ENCODE results near the gene JCAD. TPM values are rescaled to one million over a fixed set of nuclear protein-coding genes. Genes with fewer than 3 reads are reported as not detected.

JCAD gene
- total and polyA plus RNA-seq, 2 experiments from 2014 or later = 0.78 to 2.1 TPM

- Histone ChIP-seq H3K9me2 (ENCODE audit: insufficient read depth) (0 out of 2 replicates have a peak, but pooled peaks cover 3% of the 10 kb centered on the region), H3K4me2 (no peak overlapping the region), H3K27ac (ENCODE audit: low read depth) (no peak overlapping the region), H3K4me1 (ENCODE audit: insufficient read depth) (no peaks in the 10 kb centered on the region; the same call in 1 of the 2 replicates), H3K27me3 (ENCODE audit: insufficient read depth) (no peaks in the 10 kb centered on the region), H2AFZ (no peak overlapping the region), H3K36me3 (ENCODE audit: insufficient read depth) (no peaks in the 10 kb centered on the region), H4K20me1 (replicated peaks; ENCODE audit: insufficient read depth) (no peaks in the 10 kb centered on the region), H3F3A (replicated peaks; ENCODE audit: low read depth) (no peaks in the 10 kb centered on the region), H3K4me3 (no peak overlapping the region), H3K79me2 (replicated peaks; ENCODE audit: insufficient read depth) (no peaks in the 10 kb centered on the region)
- Mint-ChIP-seq H3K4me1 (peaks cover 10% of the 10 kb centered on the region), H3K27ac (no peak overlapping the region), H3K4me3 (no peak overlapping the region), H3K27me3 (ENCODE audit: insufficient read depth, low read depth, poor library complexity) (peaks cover 4% of the 10 kb centered on the region), H3K9me3 (no peaks in the 10 kb centered on the region), H3K36me3 (ENCODE audit: low read depth) (no peaks in the 10 kb centered on the region; the same call in 2 of the 3 replicates)
- DNase-seq (ENCODE audit: low spot score) (no peak), ATAC-seq (no peak)
- TF ChIP-seq POLR2AphosphoS5 (IDR thresholded peaks at IDR 0.05; ENCODE audit: low read depth) (no peak), JUNB (IDR thresholded peaks at IDR 0.05; ENCODE audit: unreplicated experiment) (no peak), CREB1 (CRISPR knock-in tag; IDR thresholded peaks at IDR 0.05; ENCODE audit: low read depth) (no peak), EZH2 (IDR thresholded peaks at IDR 0.05; ENCODE audit: low read depth, unreplicated experiment) (no peak), ZNF114 (CRISPR knock-in tag; IDR thresholded peaks at IDR 0.05) (no peak), NANOG (IDR thresholded peaks at IDR 0.05; ENCODE audit: borderline replicate concordance) (no peak), ZNF331 (CRISPR knock-in tag; IDR thresholded peaks at IDR 0.05; ENCODE audit: low read depth) (no peak), CTCF (conservative IDR thresholded peaks at IDR 0.05; ENCODE audit: low read depth in 2 of 2) (no peak)
- TF ChIP-seq, protein P1, sequence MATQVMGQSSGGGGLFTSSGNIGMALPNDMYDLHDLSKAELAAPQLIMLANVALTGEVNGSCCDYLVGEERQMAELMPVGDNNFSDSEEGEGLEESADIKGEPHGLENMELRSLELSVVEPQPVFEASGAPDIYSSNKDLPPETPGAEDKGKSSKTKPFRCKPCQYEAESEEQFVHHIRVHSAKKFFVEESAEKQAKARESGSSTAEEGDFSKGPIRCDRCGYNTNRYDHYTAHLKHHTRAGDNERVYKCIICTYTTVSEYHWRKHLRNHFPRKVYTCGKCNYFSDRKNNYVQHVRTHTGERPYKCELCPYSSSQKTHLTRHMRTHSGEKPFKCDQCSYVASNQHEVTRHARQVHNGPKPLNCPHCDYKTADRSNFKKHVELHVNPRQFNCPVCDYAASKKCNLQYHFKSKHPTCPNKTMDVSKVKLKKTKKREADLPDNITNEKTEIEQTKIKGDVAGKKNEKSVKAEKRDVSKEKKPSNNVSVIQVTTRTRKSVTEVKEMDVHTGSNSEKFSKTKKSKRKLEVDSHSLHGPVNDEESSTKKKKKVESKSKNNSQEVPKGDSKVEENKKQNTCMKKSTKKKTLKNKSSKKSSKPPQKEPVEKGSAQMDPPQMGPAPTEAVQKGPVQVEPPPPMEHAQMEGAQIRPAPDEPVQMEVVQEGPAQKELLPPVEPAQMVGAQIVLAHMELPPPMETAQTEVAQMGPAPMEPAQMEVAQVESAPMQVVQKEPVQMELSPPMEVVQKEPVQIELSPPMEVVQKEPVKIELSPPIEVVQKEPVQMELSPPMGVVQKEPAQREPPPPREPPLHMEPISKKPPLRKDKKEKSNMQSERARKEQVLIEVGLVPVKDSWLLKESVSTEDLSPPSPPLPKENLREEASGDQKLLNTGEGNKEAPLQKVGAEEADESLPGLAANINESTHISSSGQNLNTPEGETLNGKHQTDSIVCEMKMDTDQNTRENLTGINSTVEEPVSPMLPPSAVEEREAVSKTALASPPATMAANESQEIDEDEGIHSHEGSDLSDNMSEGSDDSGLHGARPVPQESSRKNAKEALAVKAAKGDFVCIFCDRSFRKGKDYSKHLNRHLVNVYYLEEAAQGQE (IDR thresholded peaks at IDR 0.05; ENCODE audit: unreplicated experiment) = no peak
- TF ChIP-seq, protein P2, sequence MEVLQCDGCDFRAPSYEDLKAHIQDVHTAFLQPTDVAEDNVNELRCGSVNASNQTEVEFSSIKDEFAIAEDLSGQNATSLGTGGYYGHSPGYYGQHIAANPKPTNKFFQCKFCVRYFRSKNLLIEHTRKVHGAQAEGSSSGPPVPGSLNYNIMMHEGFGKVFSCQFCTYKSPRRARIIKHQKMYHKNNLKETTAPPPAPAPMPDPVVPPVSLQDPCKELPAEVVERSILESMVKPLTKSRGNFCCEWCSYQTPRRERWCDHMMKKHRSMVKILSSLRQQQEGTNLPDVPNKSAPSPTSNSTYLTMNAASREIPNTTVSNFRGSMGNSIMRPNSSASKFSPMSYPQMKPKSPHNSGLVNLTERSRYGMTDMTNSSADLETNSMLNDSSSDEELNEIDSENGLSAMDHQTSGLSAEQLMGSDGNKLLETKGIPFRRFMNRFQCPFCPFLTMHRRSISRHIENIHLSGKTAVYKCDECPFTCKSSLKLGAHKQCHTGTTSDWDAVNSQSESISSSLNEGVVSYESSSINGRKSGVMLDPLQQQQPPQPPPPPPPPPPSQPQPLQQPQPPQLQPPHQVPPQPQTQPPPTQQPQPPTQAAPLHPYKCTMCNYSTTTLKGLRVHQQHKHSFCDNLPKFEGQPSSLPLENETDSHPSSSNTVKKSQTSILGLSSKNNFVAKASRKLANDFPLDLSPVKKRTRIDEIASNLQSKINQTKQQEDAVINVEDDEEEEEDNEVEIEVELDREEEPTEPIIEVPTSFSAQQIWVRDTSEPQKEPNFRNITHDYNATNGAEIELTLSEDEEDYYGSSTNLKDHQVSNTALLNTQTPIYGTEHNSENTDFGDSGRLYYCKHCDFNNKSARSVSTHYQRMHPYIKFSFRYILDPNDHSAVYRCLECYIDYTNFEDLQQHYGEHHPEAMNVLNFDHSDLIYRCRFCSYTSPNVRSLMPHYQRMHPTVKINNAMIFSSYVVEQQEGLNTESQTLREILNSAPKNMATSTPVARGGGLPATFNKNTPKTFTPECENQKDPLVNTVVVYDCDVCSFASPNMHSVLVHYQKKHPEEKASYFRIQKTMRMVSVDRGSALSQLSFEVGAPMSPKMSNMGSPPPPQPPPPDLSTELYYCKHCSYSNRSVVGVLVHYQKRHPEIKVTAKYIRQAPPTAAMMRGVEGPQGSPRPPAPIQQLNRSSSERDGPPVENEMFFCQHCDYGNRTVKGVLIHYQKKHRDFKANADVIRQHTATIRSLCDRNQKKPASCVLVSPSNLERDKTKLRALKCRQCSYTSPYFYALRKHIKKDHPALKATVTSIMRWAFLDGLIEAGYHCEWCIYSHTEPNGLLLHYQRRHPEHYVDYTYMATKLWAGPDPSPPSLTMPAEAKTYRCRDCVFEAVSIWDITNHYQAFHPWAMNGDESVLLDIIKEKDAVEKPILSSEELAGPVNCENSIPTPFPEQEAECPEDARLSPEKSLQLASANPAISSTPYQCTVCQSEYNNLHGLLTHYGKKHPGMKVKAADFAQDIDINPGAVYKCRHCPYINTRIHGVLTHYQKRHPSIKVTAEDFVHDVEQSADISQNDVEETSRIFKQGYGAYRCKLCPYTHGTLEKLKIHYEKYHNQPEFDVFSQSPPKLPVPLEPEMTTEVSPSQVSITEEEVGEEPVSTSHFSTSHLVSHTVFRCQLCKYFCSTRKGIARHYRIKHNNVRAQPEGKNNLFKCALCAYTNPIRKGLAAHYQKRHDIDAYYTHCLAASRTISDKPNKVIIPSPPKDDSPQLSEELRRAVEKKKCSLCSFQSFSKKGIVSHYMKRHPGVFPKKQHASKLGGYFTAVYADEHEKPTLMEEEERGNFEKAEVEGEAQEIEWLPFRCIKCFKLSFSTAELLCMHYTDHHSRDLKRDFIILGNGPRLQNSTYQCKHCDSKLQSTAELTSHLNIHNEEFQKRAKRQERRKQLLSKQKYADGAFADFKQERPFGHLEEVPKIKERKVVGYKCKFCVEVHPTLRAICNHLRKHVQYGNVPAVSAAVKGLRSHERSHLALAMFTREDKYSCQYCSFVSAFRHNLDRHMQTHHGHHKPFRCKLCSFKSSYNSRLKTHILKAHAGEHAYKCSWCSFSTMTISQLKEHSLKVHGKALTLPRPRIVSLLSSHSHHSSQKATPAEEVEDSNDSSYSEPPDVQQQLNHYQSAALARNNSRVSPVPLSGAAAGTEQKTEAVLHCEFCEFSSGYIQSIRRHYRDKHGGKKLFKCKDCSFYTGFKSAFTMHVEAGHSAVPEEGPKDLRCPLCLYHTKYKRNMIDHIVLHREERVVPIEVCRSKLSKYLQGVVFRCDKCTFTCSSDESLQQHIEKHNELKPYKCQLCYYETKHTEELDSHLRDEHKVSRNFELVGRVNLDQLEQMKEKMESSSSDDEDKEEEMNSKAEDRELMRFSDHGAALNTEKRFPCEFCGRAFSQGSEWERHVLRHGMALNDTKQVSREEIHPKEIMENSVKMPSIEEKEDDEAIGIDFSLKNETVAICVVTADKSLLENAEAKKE (CRISPR knock-in tag; IDR thresholded peaks at IDR 0.05) = no peak
These were observed 18.8 kb downstream of the JCAD start for GRCh38 chr10:30040597-30040996.

All from GM23338 (cell line).